ENCODE results near the gene PRKAB2. TPM values are rescaled to one million over a fixed set of nuclear protein-coding genes. Genes with fewer than 3 reads are reported as not detected.

Gene PRKAB2
- total RNA-seq, 1 donor from 2014 or later = 26.7 TPM

GRCh38 chr1:147177611-147178380 is 5.5 kb upstream of the PRKAB2 start:
- H3K27ac Mint-ChIP-seq (ENCODE audit: unreplicated experiment) = no peak overlapping the region
- peaks cover 4% of the 10 kb centered on the region for H3K4me1 Mint-ChIP-seq (ENCODE audit: low read depth, unreplicated experiment)
- no peak overlapping the region for H3K4me3 Mint-ChIP-seq (ENCODE audit: unreplicated experiment)
- peaks cover 13% of the 10 kb centered on the region for H3K36me3 Mint-ChIP-seq (ENCODE audit: unreplicated experiment)
- no peak for DNase-seq
- no peak for TF ChIP-seq CTCF (IDR thresholded peaks at IDR 0.05; ENCODE audit: partially characterized antibody, unreplicated experiment)
- H3K9me3 Mint-ChIP-seq (ENCODE audit: unreplicated experiment) = peaks cover 5% of the 10 kb centered on the region
- peaks cover under 1% of the 10 kb centered on the region for H3K27me3 Mint-ChIP-seq (ENCODE audit: unreplicated experiment)

- TF ChIP-seq CTCF (IDR thresholded peaks at IDR 0.05; ENCODE audit: partially characterized antibody, unreplicated experiment) = no peak
- Mint-ChIP-seq H3K27me3 (ENCODE audit: unreplicated experiment) (peaks cover 5% of the 10 kb centered on the region), H3K36me3 (ENCODE audit: unreplicated experiment) (no peaks in the 10 kb centered on the region), H3K4me3 (ENCODE audit: unreplicated experiment) (peak overlapping the region; percentile 97), H3K4me1 (ENCODE audit: low read depth, unreplicated experiment) (peaks cover 12% of the 10 kb centered on the region), H3K27ac (ENCODE audit: unreplicated experiment) (peak overlapping the region; percentile 72), H3K9me3 (ENCODE audit: unreplicated experiment) (peaks cover 15% of the 10 kb centered on the region)
- no peak for DNase-seq
These were observed 687 bp downstream of the PRKAB2 start for GRCh38 chr1:147171399-147172167.

GRCh38 chr1:147169840-147170674 is 2.2 kb downstream of the PRKAB2 start:
- no peak overlapping the region for H3K27ac Mint-ChIP-seq (ENCODE audit: unreplicated experiment)
- peaks cover 11% of the 10 kb centered on the region for H3K4me1 Mint-ChIP-seq (ENCODE audit: low read depth, unreplicated experiment)
- no peak for TF ChIP-seq CTCF (IDR thresholded peaks at IDR 0.05; ENCODE audit: partially characterized antibody, unreplicated experiment)
- no peaks in the 10 kb centered on the region for H3K36me3 Mint-ChIP-seq (ENCODE audit: unreplicated experiment)
- peaks cover 5% of the 10 kb centered on the region for H3K27me3 Mint-ChIP-seq (ENCODE audit: unreplicated experiment)
- H3K4me3 Mint-ChIP-seq (ENCODE audit: unreplicated experiment) = peak overlapping the region; percentile 97
- DNase-seq = no peak
- H3K9me3 Mint-ChIP-seq (ENCODE audit: unreplicated experiment) = peaks cover 15% of the 10 kb centered on the region

GRCh38 chr1:147169171-147169570 is 3.1 kb downstream of the PRKAB2 start:
- TF ChIP-seq CTCF (IDR thresholded peaks at IDR 0.05; ENCODE audit: partially characterized antibody, unreplicated experiment) = no peak
- H3K27ac Mint-ChIP-seq (ENCODE audit: unreplicated experiment) = no peak overlapping the region
- H3K9me3 Mint-ChIP-seq (ENCODE audit: unreplicated experiment) = peaks cover 14% of the 10 kb centered on the region
- peaks cover 5% of the 10 kb centered on the region for H3K27me3 Mint-ChIP-seq (ENCODE audit: unreplicated experiment)
- no peak for DNase-seq
- H3K36me3 Mint-ChIP-seq (ENCODE audit: unreplicated experiment) = no peaks in the 10 kb centered on the region
- no peak overlapping the region for H3K4me3 Mint-ChIP-seq (ENCODE audit: unreplicated experiment)
- H3K4me1 Mint-ChIP-seq (ENCODE audit: low read depth, unreplicated experiment) = peaks cover 10% of the 10 kb centered on the region
